Medulla oblongata (tissue), 1 donor: ENCODE results near the gene BOK.

Experiments used
- DNase-seq: peaks from one replicate; pipeline ENCODE4 v3.0.0-alpha.2; 2015; ENCODE audit errors: extremely low spot score

The BOK gene

GRCh38 chr2:241538838-241539615 lies 19.5 kb upstream of the BOK start:
- DNase-seq: no peak

GRCh38 chr2:241539616-241540374 lies 18.8 kb upstream of the BOK start:
- no peak for DNase-seq

- no peak for DNase-seq
Measured at GRCh38 chr2:241540401-241540770, 18.2 kb upstream of the BOK start.

- peak; percentile 18 for DNase-seq
Measured at GRCh38 chr2:241540771-241541561, 17.6 kb upstream of the BOK start.

- DNase-seq: no peak
Measured at GRCh38 chr2:241541564-241542277, 16.8 kb upstream of the BOK start.

- peak; percentile 24 for DNase-seq
Measured at GRCh38 chr2:241542278-241542605, 16.3 kb upstream of the BOK start.

GRCh38 chr2:241545106-241545505 lies 13.4 kb upstream of the BOK start:
- DNase-seq: no peak

GRCh38 chr2:241545523-241546473 lies 12.7 kb upstream of the BOK start:
- no peak for DNase-seq

- peak; percentile 45 for DNase-seq
Measured at GRCh38 chr2:241546771-241547498, 11.6 kb upstream of the BOK start.

- no peak for DNase-seq
Measured at GRCh38 chr2:241547781-241548450, 10.6 kb upstream of the BOK start.

- no peak for DNase-seq
Measured at GRCh38 chr2:241548451-241548835, 10.1 kb upstream of the BOK start.

GRCh38 chr2:241550616-241551580 lies 7.6 kb upstream of the BOK start:
- DNase-seq: no peak

GRCh38 chr2:241551599-241551997 lies 6.9 kb upstream of the BOK start:
- no peak for DNase-seq

- no peak for DNase-seq
Measured at GRCh38 chr2:241551998-241552737, 6.4 kb upstream of the BOK start.

- no peak for DNase-seq
Measured at GRCh38 chr2:241553512-241553830, 5.1 kb upstream of the BOK start.

- DNase-seq: no peak
Measured at GRCh38 chr2:241553981-241554380, 4.6 kb upstream of the BOK start.

GRCh38 chr2:241554610-241555322 lies 3.8 kb upstream of the BOK start:
- DNase-seq: no peak
